D721Med (cell line): ENCODE results near the gene FAM9A.

ENCODE experiments used
- DNase-seq: peaks from one replicate; pipeline ENCODE4 v3.0.0; 2011; ENCODE audit warnings: low spot score; ENCODE audit not compliant: insufficient read length
- FAIRE-seq: peaks from 2 replicates; lab custom pipeline; 2011; peaks lifted over from hg19 to GRCh38; lab: Jason Lieb, UNC
- CTCF ChIP-seq: IDR thresholded peaks from 2 replicates; pipeline ENCODE4 v1.5.1; 2012; ENCODE audit warnings: mild to moderate bottlenecking, control low read depth; ENCODE audit not compliant: insufficient read depth; ENCODE audit errors: missing control alignments

Gene FAM9A

GRCh38 chrX:8846266-8846665, 45.1 kb upstream of the FAM9A start:
- FAIRE-seq (no peak), DNase-seq (no peak)
- TF ChIP-seq CTCF, result no peak

DNA sequence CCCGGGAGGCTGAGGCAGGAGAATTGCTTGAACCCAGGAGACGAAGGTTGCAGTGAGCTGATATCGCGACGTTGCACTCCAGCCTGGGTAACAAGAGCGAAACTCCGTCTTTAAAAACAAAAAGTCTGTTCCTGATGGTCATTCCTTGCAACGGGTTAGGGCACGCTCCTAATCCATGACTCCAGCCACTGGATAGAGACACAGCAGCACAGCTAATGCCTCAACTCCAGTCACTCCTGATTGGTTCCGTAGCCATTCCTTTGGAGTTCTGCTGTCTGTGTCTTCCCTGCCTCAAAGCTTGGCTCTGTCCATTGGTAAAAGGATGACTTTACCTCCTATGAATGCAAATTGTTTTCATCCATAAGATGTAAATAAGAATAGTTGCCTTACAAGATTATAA, 44.3 kb upstream of the FAM9A start:
- DNase-seq, result no peak
- TF ChIP-seq CTCF, result no peak
- FAIRE-seq, result no peak

GRCh38 chrX:8845060-8845459, 43.9 kb upstream of the FAM9A start:
- FAIRE-seq (no peak), DNase-seq (no peak)
- no peak for TF ChIP-seq CTCF

- no peak for TF ChIP-seq CTCF
- no peak for DNase-seq
- no peak for FAIRE-seq
These were observed 43.0 kb upstream of the FAM9A start for GRCh38 chrX:8844157-8844556.

DNA sequence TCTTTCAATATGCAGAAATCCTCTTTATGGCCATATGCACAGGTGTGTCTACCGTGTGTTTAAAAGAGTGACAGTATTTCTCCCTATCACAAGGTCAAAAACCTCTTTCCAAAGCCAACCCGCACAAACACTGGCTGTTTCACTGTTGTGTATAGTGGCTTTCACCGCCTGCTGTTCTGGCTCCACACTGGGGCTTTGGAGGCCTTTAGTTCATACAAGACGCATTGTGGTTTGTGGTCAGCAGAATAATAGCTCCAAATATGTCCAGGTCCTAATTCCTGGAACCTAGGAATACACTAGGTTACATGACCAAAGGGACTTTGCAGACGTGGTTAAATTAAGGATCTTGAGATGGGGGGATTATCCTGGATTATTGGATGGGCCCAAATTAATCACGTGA, 40.7 kb upstream of the FAM9A start:
- no peak for FAIRE-seq
- no peak for TF ChIP-seq CTCF
- no peak for DNase-seq

GRCh38 chrX:8834392-8834791, 33.2 kb upstream of the FAM9A start:
- TF ChIP-seq CTCF, result no peak
- DNase-seq, result no peak
- no peak for FAIRE-seq

DNA sequence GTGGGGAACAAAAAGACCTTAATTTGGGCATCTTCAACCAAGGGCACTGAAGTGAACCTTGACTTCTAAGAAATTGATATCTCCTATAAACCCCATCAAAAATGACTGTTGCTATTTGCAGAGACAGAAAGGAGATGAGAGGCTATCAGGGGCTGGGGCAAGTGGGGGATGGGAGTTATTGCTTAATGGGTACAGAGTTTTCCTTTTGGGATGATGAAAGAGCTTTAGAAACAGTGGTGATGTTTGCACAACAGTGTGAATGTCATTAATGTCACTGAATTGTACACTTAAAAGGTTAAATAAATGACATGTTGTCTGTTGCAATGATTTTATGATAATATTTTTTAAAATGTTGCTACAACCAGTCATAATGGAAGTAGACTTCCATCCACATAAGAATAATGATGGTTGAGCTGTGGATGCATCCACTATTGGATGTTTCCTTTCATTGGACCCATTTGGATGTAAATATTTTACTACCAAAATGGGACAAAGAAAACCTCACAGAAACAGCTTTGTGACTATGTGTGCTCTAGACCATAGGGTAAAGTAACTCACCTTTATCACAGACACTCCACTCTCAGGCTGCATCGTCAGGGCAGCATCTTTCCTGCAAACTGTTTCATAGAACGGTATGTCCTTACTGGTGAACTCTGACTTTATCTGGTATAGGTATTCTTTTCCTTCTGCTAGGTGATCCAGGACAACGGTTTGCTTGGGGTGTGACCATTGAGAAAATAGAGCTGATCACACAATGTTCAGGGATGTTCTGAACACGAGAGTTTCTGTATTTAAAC, 31.6 kb upstream of the FAM9A start:
- FAIRE-seq (no peak), DNase-seq (no peak)
- TF ChIP-seq CTCF, result no peak
